COLO668 (cell line): ENCODE measurements around the gene AATF.

Source experiments
- DNase-seq: peaks from one replicate; lab custom pipeline; 2025; ENCODE audit not compliant: unreplicated experiment; lab: John Stamatoyannopoulos, UW

The AATF gene

GRCh38 chr17:37101306-37101705, 152.6 kb downstream of the AATF start:
- DNase-seq = no peak

GRCh38 chr17:37103231-37103630, 154.5 kb downstream of the AATF start:
- no peak for DNase-seq

GRCh38 chr17:37106049-37106448, 157.3 kb downstream of the AATF start:
- DNase-seq = no peak
